Fibroblast of lung (primary cell): ENCODE measurements around the gene AK4. TPM values are rescaled to one million over a fixed set of nuclear protein-coding genes. Genes with fewer than 3 reads are reported as not detected.
"Not testable (repeated sequence)": the region's sequence is repeated elsewhere in the genome, so short reads cannot be mapped to it uniquely, and the experiment has no call there.

Source experiments
- DNase-seq, 2 donors: peaks; one replicate each; pipeline versions ENCODE4 v3.0.0 to v3.0.0-alpha.2; 2010; ENCODE audit warnings: low read depth in 2 of 2
- H2AFZ ChIP-seq: 2 replicates; pipeline ENCODE4 v1.5.1; 2012; ENCODE audit warnings: low read length, control low read depth, inconsistent platforms
- H3K27ac ChIP-seq: 2 replicates; pipeline ENCODE4 v1.5.1; 2011; ENCODE audit warnings: low read length, control low read depth; ENCODE audit not compliant: insufficient read depth
- H3K27me3 ChIP-seq: 2 replicates; pipeline ENCODE4 v1.5.1; 2011; ENCODE audit warnings: mild to moderate bottlenecking, low read length; ENCODE audit not compliant: control insufficient read depth, insufficient read depth
- H3K36me3 ChIP-seq: 2 replicates; pipeline ENCODE4 v1.5.1; 2011; ENCODE audit warnings: low read length; ENCODE audit not compliant: control insufficient read depth, insufficient read depth
- H3K4me1 ChIP-seq: 2 replicates; pipeline ENCODE4 v1.5.1; 2011; ENCODE audit warnings: low read length; ENCODE audit not compliant: control insufficient read depth, insufficient read depth; ENCODE audit errors: extremely low read depth
- H3K4me2 ChIP-seq: 2 replicates; pipeline ENCODE4 v1.5.1; 2011; ENCODE audit warnings: low read length, control low read depth; ENCODE audit not compliant: insufficient read depth; ENCODE audit errors: extremely low read depth
- H3K4me3 ChIP-seq, 4 experiments: fragments of 200-600 bp in 1 of 4; sonication (generic) in 1 of 4; replicated peaks in 1 of 4; 2 replicates each; pipeline ENCODE4 v1.5.1; 2011 to 2016; ENCODE audit warnings: low read length in 4 of 4, low read depth in 3 of 4, mild to moderate bottlenecking in 3 of 4, control low read depth in 2 of 4, inconsistent platforms in 1 of 4, mixed read lengths in 1 of 4; ENCODE audit not compliant: insufficient read depth in 1 of 4; ENCODE audit errors: control extremely low read depth in 1 of 4
- H3K79me2 ChIP-seq: 2 replicates; pipeline ENCODE4 v1.5.1; 2012; ENCODE audit warnings: mild to moderate bottlenecking, low read length, inconsistent platforms; ENCODE audit not compliant: control insufficient read depth, insufficient read depth
- H3K9ac ChIP-seq: 2 replicates; pipeline ENCODE4 v1.5.1; 2011; ENCODE audit warnings: mild to moderate bottlenecking, low read length, control low read depth; ENCODE audit not compliant: insufficient read depth
- H3K9me3 ChIP-seq: 2 replicates; pipeline ENCODE4 v1.5.1; 2012; ENCODE audit warnings: low read depth, low read length; ENCODE audit not compliant: control insufficient read depth, insufficient read depth
- H4K20me1 ChIP-seq: 2 replicates; pipeline ENCODE4 v1.5.1; 2011; ENCODE audit warnings: low read length; ENCODE audit not compliant: control insufficient read depth, insufficient read depth; ENCODE audit errors: extremely low read depth
- CTCF ChIP-seq, 2 donors: IDR thresholded peaks in 1 of 2; conservative IDR thresholded peaks in 1 of 2; 1 replicate in 1 of 2; 2 replicates in 1 of 2; pipeline ENCODE4 v1.5.1; 2011 to 2012; ENCODE audit warnings: low read length in 2 of 2, control low read depth in 1 of 2, inconsistent platforms in 1 of 2, low read depth in 1 of 2, mild to moderate bottlenecking in 1 of 2
- EZH2 ChIP-seq: IDR thresholded peaks from 2 replicates; pipeline ENCODE4 v1.5.1; 2012; ENCODE audit warnings: low read length, control low read depth, mild to moderate bottlenecking; ENCODE audit errors: missing control alignments
- polyA minus RNA-seq: library from RNA; depleted of rRNA, polyadenylated mRNA; stranded (reverse); fragments of >200 nt; gene quantifications from 2 replicates; pipeline ENCODE4 v1.2.3, GENCODE V29; 2011; ENCODE audit warnings: low replicate concordance
- polyA plus RNA-seq, 2 donors: library from polyadenylated mRNA; depleted of rRNA in 1 of 2; stranded (reverse) in 1 of 2; unstranded in 1 of 2; fragments of >200 nt; gene quantifications; 2 replicates each; pipeline ENCODE4 v1.2.1, GENCODE V29; 2011 to 2012; ENCODE audit warnings: missing spikeins in 1 of 2
- total RNA-seq: library from RNA; depleted of rRNA; stranded (reverse); fragments of >200 nt; gene quantifications from 2 replicates; pipeline ENCODE4 v1.2.1, GENCODE V29; 2014

The AK4 gene
- 6.3 and 13.9 TPM in 2 replicates for total RNA-seq
- polyA plus RNA-seq, result 7.2 and 49.3 TPM in 2 replicates
- polyA plus RNA-seq (2012), result 4.6 and 19.0 TPM in 2 replicates
- 1.8 and 25.3 TPM in 2 replicates for polyA minus RNA-seq

- not testable (repeated sequence) for H3K9me3 ChIP-seq, H3K36me3 ChIP-seq, H3K4me1 ChIP-seq, H3K79me2 ChIP-seq, H3K27me3 ChIP-seq, DNase-seq, H4K20me1 ChIP-seq, H3K27ac ChIP-seq
- Histone ChIP-seq H3K4me3 (peak within 1 kb of the TSS; percentile 37 to 58 (median 55)), H3K9ac (peak within 1 kb of the TSS; percentile 43), H2AFZ (peak within 1 kb of the TSS; percentile 66), H3K4me2 (peak within 1 kb of the TSS; percentile 98)
These were observed at the start of gene AK4 for GRCh38 chr1:65148178-65148547. AK4 (plus strand) TSS chr1:65148203; CDS start chr1:65148408, 205 bp downstream.

GRCh38 chr1:65103807-65104206, 44.2 kb upstream of the AK4 start:
- Histone ChIP-seq H3K79me2 (no peaks in the 10 kb centered on the region), H3K36me3 (no peaks in the 10 kb centered on the region), H3K4me3 (no peak overlapping the region), H3K9ac (no peak overlapping the region), H3K27me3 (no peaks in the 10 kb centered on the region), H3K4me1 (no peaks in the 10 kb centered on the region), H4K20me1 (no peaks in the 10 kb centered on the region), H2AFZ (no peak overlapping the region), H3K4me2 (no peak overlapping the region), H3K9me3 (no peaks in the 10 kb centered on the region), H3K27ac (no peak overlapping the region)
- DNase-seq, result no peak
- TF ChIP-seq EZH2 (no peak), CTCF (conservative IDR thresholded peaks at IDR 0.05 in 1 of 2, IDR thresholded peaks at IDR 0.05 in 1 of 2; ENCODE audit: low read depth in 1 of 2, low read length in 2 of 2) (no peak)

GRCh38 chr1:65104854-65105534, 43.0 kb upstream of the AK4 start:
- no peak for TF ChIP-seq CTCF (conservative IDR thresholded peaks at IDR 0.05 in 1 of 2, IDR thresholded peaks at IDR 0.05 in 1 of 2; ENCODE audit: low read depth in 1 of 2, low read length in 2 of 2)
- TF ChIP-seq EZH2, result no peak

More at GRCh38 chr1:65104854-65105534, 43.0 kb upstream of the AK4 start:
- no peak overlapping the region for H3K4me3 ChIP-seq
- H3K4me1 ChIP-seq, result no peaks in the 10 kb centered on the region
- no peak overlapping the region for H3K4me2 ChIP-seq
- no peak overlapping the region for H3K9ac ChIP-seq
- no peak overlapping the region for H2AFZ ChIP-seq
- no peak overlapping the region for H3K27ac ChIP-seq
- H3K9me3 ChIP-seq, result no peaks in the 10 kb centered on the region
- H3K79me2 ChIP-seq, result no peaks in the 10 kb centered on the region
- DNase-seq, result no peak
- no peaks in the 10 kb centered on the region for H4K20me1 ChIP-seq
- H3K36me3 ChIP-seq, result no peaks in the 10 kb centered on the region
- H3K27me3 ChIP-seq, result no peaks in the 10 kb centered on the region
